Uterus (tissue), 2 donors: ENCODE data around the gene HOXB8.

Experiments used
- CTCF ChIP-seq, 4 experiments: fragments of 200-600 bp in 2 of 4; fragments of 450-650 bp in 2 of 4; sonication (generic) in 2 of 4; IDR thresholded peaks; one replicate each; pipeline ENCODE4 v1.5.1; 2016 to 2019; ENCODE audit warnings: antibody characterized with exemption in 4 of 4, mild to moderate bottlenecking in 2 of 4, moderate library complexity in 1 of 4
- POLR2A ChIP-seq, 2 donors: fragments of 450-650 bp; IDR thresholded peaks; one replicate each; pipeline ENCODE4 v1.6.1; 2016; ENCODE audit warnings: antibody characterized with exemption in 2 of 2, mild to moderate bottlenecking in 1 of 2, moderate library complexity in 1 of 2

GRCh38 chr17:48569240-48569582 lies 45.9 kb downstream of the HOXB8 start:
- TF ChIP-seq CTCF (IDR thresholded peaks at IDR 0.05), result no peak
- no peak for TF ChIP-seq POLR2A (IDR thresholded peaks at IDR 0.05)
